Cardiac muscle cell (in vitro differentiated cells and primary cell): Measurements from ENCODE around the gene ELMOD1. TPM values are rescaled to one million over a fixed set of nuclear protein-coding genes. Genes with fewer than 3 reads are reported as not detected.

Experiments
- DNase-seq, 2 donors: peaks; one replicate each; pipeline versions ENCODE4 v3.0.0 to v3.0.0-alpha.2; 2010 to 2017; ENCODE audit warnings: low read depth in 1 of 2, low spot score in 1 of 2
- H3K27ac ChIP-seq: fragments of 200-600 bp; sonication (generic); 2 replicates; pipeline ENCODE4 v1.5.1; 2016
- H3K27me3 ChIP-seq: fragments of 200-600 bp; sonication (generic); 2 replicates; pipeline ENCODE4 v1.6.0; 2016; ENCODE audit warnings: control low read depth
- H3K36me3 ChIP-seq: fragments of 200-600 bp; sonication (generic); 2 replicates; pipeline ENCODE4 v1.5.1; 2016; ENCODE audit warnings: control low read depth
- H3K4me1 ChIP-seq: fragments of 200-600 bp; sonication (generic); 2 replicates; pipeline ENCODE4 v1.8.1; 2017; ENCODE audit warnings: low read depth, mild to moderate bottlenecking, mixed run types
- H3K4me3 ChIP-seq: fragments of 200-600 bp; sonication (generic); 2 replicates; pipeline ENCODE4 v1.5.1; 2016; ENCODE audit warnings: mild to moderate bottlenecking
- H3K9me3 ChIP-seq: fragments of 200-600 bp; sonication (generic); 2 replicates; pipeline ENCODE4 v1.5.1; 2017; ENCODE audit warnings: low read depth, mild to moderate bottlenecking, control low read depth
- polyA plus RNA-seq: library from polyadenylated mRNA; unstranded; fragments of >200 nt; fragmentation: Nextera tagmentation; extraction: Ambion mirVana; gene quantifications from 2 replicates; pipeline ENCODE4 v1.2.1, GENCODE V29; 2016
- total RNA-seq: library from RNA; depleted of rRNA; stranded (reverse); fragments of >200 nt; gene quantifications from 2 replicates; pipeline ENCODE4 v1.2.3, GENCODE V29; 2016
- TF ChIP-seq, protein P1 (sequence below): IDR thresholded peaks from 2 replicates; pipeline ENCODE4 v1.5.1; 2012; ENCODE audit warnings: low read depth, mild to moderate bottlenecking, low read length

The ELMOD1 gene
- total and polyA plus RNA-seq, 2 experiments from 2014 or later: 0.09 to 1.1 TPM

DNA sequence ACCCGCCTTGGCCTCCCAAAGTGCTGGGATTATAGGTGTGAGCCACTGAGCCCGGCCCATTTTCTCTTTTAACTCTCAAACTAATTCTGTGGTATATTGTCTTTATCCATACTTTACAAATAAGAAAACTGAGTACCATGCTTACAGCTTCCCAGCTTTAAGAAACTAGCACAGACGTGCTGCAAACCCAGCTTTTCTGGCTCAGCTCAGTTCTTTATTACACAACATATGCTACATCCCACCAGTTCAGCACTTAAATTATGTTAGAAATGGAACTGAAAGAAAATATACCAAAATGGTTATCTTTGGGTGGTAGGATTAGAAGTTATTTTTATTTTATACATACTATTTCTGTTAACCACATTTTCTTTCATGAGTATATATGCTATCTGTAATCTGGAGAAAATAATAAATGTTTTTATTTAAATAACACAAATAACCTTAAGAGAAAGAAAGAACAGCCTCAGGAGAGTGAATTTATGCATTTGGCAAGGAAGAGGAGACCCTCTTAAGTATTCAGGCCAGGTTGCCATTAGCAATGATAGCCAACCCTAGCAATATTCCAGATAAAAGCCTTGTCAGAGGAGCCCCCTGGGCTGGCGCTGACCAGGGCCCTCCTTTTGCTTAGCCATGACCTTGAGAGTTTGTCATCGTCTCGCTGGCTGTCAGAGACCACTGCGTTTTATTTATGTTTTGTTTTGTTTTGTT lies 87.1 kb downstream of the ELMOD1 start:
- H3K27me3 ChIP-seq: no peaks in the 10 kb centered on the region
- no peak overlapping the region for H3K27ac ChIP-seq
- no peak for DNase-seq
- TF ChIP-seq, protein P1, sequence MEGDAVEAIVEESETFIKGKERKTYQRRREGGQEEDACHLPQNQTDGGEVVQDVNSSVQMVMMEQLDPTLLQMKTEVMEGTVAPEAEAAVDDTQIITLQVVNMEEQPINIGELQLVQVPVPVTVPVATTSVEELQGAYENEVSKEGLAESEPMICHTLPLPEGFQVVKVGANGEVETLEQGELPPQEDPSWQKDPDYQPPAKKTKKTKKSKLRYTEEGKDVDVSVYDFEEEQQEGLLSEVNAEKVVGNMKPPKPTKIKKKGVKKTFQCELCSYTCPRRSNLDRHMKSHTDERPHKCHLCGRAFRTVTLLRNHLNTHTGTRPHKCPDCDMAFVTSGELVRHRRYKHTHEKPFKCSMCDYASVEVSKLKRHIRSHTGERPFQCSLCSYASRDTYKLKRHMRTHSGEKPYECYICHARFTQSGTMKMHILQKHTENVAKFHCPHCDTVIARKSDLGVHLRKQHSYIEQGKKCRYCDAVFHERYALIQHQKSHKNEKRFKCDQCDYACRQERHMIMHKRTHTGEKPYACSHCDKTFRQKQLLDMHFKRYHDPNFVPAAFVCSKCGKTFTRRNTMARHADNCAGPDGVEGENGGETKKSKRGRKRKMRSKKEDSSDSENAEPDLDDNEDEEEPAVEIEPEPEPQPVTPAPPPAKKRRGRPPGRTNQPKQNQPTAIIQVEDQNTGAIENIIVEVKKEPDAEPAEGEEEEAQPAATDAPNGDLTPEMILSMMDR: no peak
- no peaks in the 10 kb centered on the region for H3K4me1 ChIP-seq
- no peaks in the 10 kb centered on the region for H3K36me3 ChIP-seq
- no peak overlapping the region for H3K4me3 ChIP-seq
- no peaks in the 10 kb centered on the region for H3K9me3 ChIP-seq

DNA sequence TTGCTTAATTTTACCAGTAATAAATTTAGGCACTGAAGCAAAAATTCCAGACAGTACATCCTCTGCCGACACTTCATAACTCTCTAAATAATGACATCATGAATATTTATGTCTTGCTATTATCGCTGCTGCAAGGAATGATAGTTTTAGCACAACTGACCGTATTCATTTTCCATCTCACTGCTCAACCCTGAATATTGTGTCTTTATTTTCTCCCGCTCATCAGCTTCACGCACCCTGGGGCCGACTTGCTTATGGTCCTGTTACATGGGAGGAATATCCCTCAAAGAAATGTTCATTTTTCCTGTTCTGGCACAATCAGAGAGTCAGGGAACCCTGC lies 87.7 kb downstream of the ELMOD1 start:
- no peak overlapping the region for H3K27ac ChIP-seq
- no peaks in the 10 kb centered on the region for H3K4me1 ChIP-seq
- no peaks in the 10 kb centered on the region for H3K36me3 ChIP-seq
- H3K9me3 ChIP-seq: no peaks in the 10 kb centered on the region
- H3K27me3 ChIP-seq: no peaks in the 10 kb centered on the region
- H3K4me3 ChIP-seq: no peak overlapping the region
- TF ChIP-seq, protein P1: no peak
- no peak for DNase-seq

DNA sequence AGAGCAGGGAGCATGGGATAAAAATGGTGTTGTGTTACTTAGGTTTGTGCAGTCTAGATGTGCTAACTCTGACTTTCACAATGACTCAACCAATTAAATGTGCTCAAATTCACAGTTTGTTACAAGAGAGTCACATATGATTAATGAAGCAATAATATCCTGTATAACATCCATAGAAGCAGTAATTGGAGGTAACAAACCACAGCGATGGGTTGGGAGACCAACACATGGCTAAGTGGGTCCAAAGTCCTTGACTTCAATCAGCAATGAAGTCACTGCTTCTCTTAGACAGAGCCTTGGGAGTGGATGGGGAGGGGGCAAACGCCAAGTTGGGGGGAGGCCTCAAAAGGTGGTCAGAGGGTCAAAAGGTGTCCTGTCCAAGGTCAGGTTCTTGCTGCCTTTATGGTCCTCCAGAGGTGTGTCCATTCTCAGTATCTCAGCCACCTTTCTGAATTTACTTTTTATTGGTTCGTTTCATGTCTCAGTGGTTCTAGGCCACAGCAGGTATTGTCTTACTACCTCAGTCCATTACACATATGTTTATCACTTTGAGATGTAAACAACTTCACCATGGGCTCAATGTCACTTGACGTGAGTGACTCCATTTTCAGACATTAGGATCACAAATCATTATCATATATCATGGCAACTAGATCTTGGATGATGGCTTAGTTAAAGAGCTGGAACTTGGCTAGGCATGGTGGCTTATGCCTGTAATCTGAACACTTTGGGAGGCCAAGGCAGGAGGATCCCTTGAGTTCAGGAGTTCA lies 88.5 kb downstream of the ELMOD1 start:
- H3K27ac ChIP-seq: no peak overlapping the region
- no peak overlapping the region for H3K4me3 ChIP-seq
- no peaks in the 10 kb centered on the region for H3K4me1 ChIP-seq
- no peaks in the 10 kb centered on the region for H3K27me3 ChIP-seq
- H3K9me3 ChIP-seq: no peaks in the 10 kb centered on the region
- TF ChIP-seq, protein P1: no peak
- DNase-seq: no peak
- no peaks in the 10 kb centered on the region for H3K36me3 ChIP-seq

DNA sequence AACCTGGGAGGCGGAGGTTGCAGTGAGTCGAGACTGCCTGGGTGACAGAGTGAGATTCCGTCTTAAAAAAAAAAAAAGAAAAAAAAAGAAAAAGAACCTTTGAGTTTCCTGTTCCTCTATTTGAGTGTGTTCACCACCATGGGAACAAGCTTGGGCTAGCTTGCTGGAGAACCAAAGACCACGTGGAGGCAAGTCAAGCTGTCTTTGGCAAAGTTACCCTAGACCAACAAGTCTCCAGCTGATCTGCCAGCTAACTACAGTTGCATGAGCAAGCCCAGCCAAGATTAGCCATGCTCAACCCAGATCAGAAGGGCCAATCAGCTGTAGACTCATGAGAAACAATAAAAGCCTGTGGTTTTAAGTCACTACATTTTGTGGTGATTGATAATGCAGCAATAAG lies 91.2 kb downstream of the ELMOD1 start:
- Histone ChIP-seq H3K27ac (no peak overlapping the region), H3K36me3 (no peaks in the 10 kb centered on the region), H3K4me1 (no peaks in the 10 kb centered on the region), H3K4me3 (no peak overlapping the region), H3K9me3 (no peaks in the 10 kb centered on the region), H3K27me3 (no peaks in the 10 kb centered on the region)
- no peak for DNase-seq
- TF ChIP-seq, protein P1: no peak

DNA sequence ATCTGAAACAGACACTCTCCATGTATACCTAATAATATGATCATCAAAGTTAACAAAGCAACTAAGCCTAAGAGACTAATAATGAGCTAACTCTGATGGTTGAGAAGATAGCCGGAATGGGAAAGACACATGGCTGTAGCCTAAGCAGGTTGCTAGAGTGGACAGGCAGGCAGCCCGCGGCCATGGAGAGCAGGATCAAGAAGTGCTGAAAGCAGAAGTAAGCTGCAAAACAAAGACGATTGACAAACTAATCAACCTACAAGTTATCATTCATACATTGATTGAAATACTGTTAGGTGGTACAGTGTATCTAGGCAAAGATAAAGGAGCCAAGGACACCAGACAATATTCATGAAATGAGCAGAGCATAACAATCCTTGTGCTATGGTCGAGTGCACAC lies 91.6 kb downstream of the ELMOD1 start:
- Histone ChIP-seq H3K4me1 (no peaks in the 10 kb centered on the region), H3K27me3 (no peaks in the 10 kb centered on the region), H3K36me3 (no peaks in the 10 kb centered on the region), H3K9me3 (no peaks in the 10 kb centered on the region), H3K4me3 (no peak overlapping the region), H3K27ac (no peak overlapping the region)
- DNase-seq: no peak
- TF ChIP-seq, protein P1: no peak
